GM18526 (cell line): ENCODE data around the gene CAPS2.

Source experiments
- POLR2A ChIP-seq: IDR thresholded peaks from 3 replicates; pipeline ENCODE4 v1.6.1; 2011; ENCODE audit not compliant: insufficient read length; ENCODE audit errors: extremely low read depth

CAPS2 gene

DNA sequence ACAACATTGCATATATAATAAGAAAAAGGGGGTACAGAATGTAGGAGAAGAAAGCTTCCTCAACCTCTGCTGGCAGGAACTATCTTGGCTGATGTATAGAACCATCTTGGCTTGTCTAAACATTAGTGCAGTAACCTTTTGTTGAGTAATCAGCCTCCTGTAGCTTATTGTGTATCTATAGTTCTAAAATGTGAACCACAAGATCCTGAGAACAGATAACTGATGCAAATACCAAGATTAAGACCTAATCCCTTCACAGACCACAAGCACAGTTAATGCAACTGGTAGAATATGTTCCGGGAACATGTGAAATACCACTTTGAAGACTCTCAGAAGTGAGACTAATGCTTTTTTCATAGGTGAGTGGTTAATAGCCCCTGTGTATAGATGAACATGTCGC lies 69.8 kb downstream of the CAPS2 start:
- TF ChIP-seq POLR2A = no peak

DNA sequence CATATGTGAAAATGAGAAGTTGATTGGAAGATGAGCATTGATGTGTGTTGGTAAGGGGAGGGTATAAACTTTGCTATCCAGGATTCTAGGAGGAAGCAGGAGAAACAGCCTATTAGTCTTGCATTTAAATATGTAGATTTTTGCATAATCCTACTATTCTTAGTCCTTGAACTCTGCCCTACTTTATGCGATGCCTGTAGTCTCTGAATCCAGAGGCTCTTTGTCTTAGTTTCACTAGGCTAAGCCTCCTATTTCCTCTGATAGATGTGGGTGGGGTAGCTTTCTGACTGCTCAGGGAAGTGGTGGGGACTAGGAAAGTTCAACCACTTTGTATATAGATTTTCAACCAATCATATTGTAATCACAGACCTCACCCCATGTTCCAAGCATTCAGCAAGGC lies 71.0 kb downstream of the CAPS2 start:
- TF ChIP-seq POLR2A = no peak

DNA sequence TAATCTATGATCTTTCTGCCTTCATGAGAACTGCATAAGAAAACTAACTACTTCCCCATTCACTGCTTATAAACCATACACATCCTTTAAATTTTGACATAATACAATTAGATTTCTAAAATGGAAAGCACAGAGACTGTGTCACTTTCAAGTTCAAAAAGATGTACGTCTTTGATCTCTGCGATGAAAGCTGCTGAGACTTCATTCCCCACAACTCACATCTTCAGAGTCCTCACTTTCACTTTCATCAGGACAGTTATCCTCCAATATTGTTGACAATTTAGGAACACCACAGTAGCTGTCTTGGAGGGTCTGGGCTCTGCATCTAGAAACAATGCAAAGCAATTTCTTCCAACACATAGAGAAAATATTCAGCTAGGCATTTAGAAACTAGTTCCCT lies 72.6 kb downstream of the CAPS2 start:
- TF ChIP-seq POLR2A = no peak

DNA sequence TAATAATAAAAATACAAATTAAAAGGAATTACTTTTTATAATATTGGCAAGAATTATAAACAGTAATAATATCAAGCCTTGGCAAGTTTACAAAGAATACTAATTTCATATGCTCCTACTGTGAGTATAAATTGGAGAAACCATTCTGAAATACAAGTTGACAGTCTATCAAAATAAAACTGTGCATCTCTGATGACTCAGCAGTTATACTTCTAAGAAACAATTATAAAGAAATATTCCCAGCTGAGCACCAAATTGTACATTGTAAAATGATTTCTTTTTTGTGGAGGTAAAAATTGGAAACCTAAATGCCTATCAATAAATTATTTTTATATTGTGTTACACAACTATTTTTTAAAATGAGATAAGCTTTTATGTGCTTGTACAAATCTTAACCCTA lies 85.0 kb downstream of the CAPS2 start:
- TF ChIP-seq POLR2A = no peak

DNA sequence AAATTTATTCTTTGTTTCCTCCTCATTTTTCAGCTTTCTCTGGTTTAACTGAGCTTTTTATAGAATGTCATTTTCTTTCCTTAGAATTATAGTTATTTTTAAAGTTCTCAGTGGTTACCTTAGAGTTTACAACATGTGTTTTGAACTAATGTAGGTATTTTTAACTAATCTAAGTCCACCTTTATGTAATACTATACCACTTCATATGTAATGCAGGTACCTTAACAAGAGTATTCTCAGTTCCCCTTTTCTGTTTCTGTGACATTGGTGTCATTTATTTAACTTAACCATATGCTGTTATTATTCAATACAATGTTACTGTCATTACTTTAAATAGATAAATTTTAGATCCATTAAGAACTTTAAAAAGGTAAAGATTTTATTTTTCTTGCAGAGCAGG lies 90.1 kb downstream of the CAPS2 start:
- TF ChIP-seq POLR2A = no peak

DNA sequence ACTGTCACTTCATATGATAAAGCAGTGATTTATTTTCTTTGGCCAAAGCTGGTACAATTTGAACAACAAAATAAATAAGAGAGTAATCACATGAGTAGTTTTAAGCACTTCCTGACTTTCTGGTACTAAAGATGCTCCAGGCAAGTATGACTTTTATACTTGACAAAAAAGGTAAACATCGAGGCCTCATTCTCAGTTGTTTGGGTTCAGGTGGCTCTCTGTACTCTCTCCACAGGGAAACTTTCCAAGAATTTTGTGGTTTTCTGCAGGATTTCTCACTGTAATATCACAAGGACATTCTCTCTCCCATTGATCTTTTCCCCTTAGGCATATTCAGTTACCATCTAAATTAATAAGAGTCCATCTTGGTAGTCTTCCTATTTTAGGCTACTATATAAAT lies 93.9 kb downstream of the CAPS2 start:
- no peak for TF ChIP-seq POLR2A

DNA sequence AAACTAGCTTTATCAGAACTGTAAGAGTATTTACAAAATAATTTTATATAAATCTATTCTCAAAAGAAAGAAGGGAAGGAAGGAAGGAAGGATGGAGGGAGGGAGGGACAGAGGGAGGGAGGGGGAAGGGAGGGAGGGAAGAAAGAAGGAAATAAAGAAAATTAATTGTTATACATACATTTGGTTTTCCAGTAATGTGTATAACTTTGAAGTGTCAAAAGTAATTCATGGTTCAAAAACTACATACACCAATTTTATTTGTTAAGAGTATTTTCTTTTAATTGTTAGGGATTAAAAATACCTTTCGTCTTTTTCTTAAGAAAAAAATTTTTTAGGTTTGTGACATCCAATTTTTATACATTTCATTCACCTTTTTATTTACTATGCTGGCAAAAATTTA lies 103.0 kb downstream of the CAPS2 start:
- TF ChIP-seq POLR2A = no peak
